ENCODE data around the gene FAM229B. TPM values are rescaled to one million over a fixed set of nuclear protein-coding genes. Genes with fewer than 3 reads are reported as not detected.
A peak's percentile ranks its signal among the peaks of the same experiment; 100 is the strongest.

FAM229B gene
- total RNA-seq, 2 experiments from 2014 or later = 7.9 to 8.7 TPM

DNA sequence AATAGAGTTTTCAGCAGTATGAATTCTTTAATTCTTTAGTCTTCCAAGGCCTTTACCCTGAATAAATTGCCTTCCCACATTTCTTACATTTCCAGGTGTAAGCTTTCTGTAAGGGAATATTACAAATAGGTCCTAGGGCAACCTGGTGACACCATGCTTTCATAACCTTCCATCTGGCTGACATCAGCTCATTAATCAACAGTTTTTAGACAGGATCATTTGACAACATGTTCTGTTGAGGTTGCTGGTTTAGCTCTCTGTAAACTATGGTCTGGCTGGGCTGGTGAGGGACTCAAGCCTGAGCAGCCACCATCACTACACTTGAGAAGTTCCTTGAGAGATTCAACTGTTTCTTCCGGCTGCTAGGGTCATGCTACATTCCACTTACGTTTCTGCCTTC lies 19.2 kb downstream of the FAM229B start:
- Mint-ChIP-seq H3K9me3 (peaks cover 5% of the 10 kb centered on the region), H3K4me3 (no peak overlapping the region), H3K4me1 (no peaks in the 10 kb centered on the region), H3K27me3 (no peaks in the 10 kb centered on the region), H3K36me3 (peaks cover 5% of the 10 kb centered on the region), H3K27ac (no peak overlapping the region)
- no peak for DNase-seq

DNA sequence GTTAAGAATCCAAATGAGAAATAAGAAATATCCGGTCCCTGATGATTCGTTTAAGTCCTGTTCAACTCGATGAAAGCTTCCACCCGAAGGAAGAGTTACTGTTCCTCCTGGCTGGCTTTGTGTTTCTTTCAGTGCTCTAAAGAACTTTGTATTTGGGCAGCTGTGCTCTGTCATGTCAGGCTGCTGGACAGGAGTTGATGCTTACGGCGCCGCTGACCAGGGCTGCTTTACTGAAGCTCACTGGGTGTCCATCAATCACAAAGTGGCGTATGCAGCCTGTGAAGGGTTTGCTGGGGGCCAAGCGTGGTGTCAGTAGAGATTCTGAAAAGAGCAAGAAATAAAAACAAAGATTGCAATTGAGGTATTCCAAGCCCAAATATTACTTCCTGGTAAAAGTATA lies 21.9 kb downstream of the FAM229B start:
- no peaks in the 10 kb centered on the region for H3K27me3 Mint-ChIP-seq
- H3K4me3 Mint-ChIP-seq = no peak overlapping the region
- H3K27ac Mint-ChIP-seq = no peak overlapping the region
- no peaks in the 10 kb centered on the region for H3K4me1 Mint-ChIP-seq
- H3K36me3 Mint-ChIP-seq = no peaks in the 10 kb centered on the region
- peaks cover 5% of the 10 kb centered on the region for H3K9me3 Mint-ChIP-seq
- no peak for DNase-seq

- H3K27ac Mint-ChIP-seq = no peak overlapping the region
- H3K4me1 Mint-ChIP-seq = peaks cover 15% of the 10 kb centered on the region
- H3K36me3 Mint-ChIP-seq = no peaks in the 10 kb centered on the region
- H3K4me3 Mint-ChIP-seq = no peak overlapping the region
- DNase-seq = no peak
- H3K27me3 Mint-ChIP-seq = peaks cover 4% of the 10 kb centered on the region
- no peaks in the 10 kb centered on the region for H3K9me3 Mint-ChIP-seq
These were observed 26.0 kb downstream of the FAM229B start for GRCh38 chr6:112113431-112113830.

DNA sequence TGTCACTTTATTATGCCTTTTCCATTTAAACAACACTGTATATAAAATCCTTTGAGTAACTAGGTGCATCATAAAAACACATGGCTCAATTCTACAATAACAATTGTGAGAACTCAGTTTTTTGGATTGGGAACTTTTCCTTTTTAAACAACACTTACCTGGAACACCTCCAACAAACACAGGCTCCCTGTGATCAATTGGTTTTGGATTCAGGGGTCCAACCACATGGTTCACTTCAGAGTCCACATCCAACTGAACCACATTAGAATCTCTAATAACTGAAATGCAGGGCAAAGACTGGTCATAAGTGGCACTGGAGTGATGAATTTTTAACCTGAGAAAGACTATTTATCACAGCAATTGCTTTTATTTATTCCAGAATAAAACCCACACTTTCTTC lies 26.5 kb downstream of the FAM229B start:
- Mint-ChIP-seq H3K4me1 (peaks cover 15% of the 10 kb centered on the region), H3K4me3 (no peak overlapping the region), H3K27me3 (peaks cover 4% of the 10 kb centered on the region), H3K9me3 (no peaks in the 10 kb centered on the region), H3K36me3 (no peaks in the 10 kb centered on the region), H3K27ac (no peak overlapping the region)
- DNase-seq = no peak

GRCh38 chr6:112114577-112115223 lies 27.3 kb downstream of the FAM229B start:
- Mint-ChIP-seq H3K4me3 (no peak overlapping the region), H3K4me1 (peaks cover 15% of the 10 kb centered on the region), H3K36me3 (no peaks in the 10 kb centered on the region), H3K27me3 (peaks cover 4% of the 10 kb centered on the region), H3K27ac (no peak overlapping the region), H3K9me3 (no peaks in the 10 kb centered on the region)
- no peak for DNase-seq

- Mint-ChIP-seq H3K27ac (no peak overlapping the region), H3K36me3 (no peaks in the 10 kb centered on the region), H3K9me3 (no peaks in the 10 kb centered on the region), H3K4me3 (no peak overlapping the region), H3K4me1 (peaks cover 15% of the 10 kb centered on the region), H3K27me3 (peaks cover 4% of the 10 kb centered on the region)
- DNase-seq = no peak
These were observed 28.8 kb downstream of the FAM229B start for GRCh38 chr6:112116221-112116620.

DNA sequence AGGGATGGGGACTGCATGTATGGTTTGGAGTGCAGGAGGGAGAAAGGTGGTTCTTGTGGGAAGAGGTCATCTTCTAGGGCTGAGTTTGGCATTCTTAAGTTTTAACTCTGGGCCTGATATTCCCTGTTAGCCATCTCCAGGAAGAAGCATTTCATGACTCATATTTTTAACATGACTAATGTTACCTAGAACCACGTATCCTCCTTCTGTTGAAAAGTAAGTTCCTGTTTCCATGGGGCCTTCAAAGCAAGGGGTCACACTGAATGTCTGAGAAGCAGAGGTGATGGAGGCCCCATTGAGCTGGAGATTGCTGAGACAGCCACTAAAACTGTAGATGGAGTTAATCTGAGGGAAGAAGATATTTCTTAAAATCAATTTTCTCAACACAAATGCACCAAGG lies 30.2 kb downstream of the FAM229B start:
- peak; percentile 12 for DNase-seq
- H3K27me3 Mint-ChIP-seq = peaks cover 4% of the 10 kb centered on the region
- H3K4me3 Mint-ChIP-seq = peak overlapping the region; percentile 48
- H3K36me3 Mint-ChIP-seq = no peaks in the 10 kb centered on the region
- peak overlapping the region; percentile 57 for H3K27ac Mint-ChIP-seq
- no peaks in the 10 kb centered on the region for H3K9me3 Mint-ChIP-seq
- H3K4me1 Mint-ChIP-seq = peaks cover 15% of the 10 kb centered on the region

GRCh38 chr6:112118034-112118433 lies 30.6 kb downstream of the FAM229B start:
- Mint-ChIP-seq H3K27ac (no peak overlapping the region), H3K9me3 (no peaks in the 10 kb centered on the region), H3K27me3 (peaks cover 4% of the 10 kb centered on the region), H3K36me3 (no peaks in the 10 kb centered on the region), H3K4me1 (peaks cover 15% of the 10 kb centered on the region), H3K4me3 (no peak overlapping the region)
- DNase-seq = no peak

DNA sequence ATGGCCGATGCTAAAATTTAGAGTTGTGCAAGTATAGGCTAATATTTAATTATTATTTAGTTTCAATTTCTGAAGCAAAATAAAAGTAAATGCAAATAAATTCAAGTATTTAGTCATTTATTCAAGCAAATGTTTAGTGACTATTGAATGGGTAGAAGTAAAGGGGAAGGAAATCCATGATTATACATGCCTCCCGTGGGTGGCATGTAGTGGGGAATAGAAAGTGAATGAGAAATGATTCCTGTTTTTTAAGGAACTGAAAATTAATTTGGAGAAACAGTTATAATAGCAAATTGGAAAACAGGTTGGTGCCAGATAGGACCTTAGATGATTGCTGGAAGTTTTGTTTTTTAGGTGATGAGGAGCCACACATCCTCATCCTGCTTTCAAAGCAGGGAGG lies 35.4 kb downstream of the FAM229B start:
- Mint-ChIP-seq H3K36me3 (no peaks in the 10 kb centered on the region), H3K27me3 (peaks cover 4% of the 10 kb centered on the region), H3K27ac (no peak overlapping the region), H3K4me3 (no peak overlapping the region), H3K4me1 (peaks cover 5% of the 10 kb centered on the region), H3K9me3 (no peaks in the 10 kb centered on the region)
- no peak for DNase-seq

- Mint-ChIP-seq H3K27me3 (peaks cover 4% of the 10 kb centered on the region), H3K4me3 (no peak overlapping the region), H3K36me3 (no peaks in the 10 kb centered on the region), H3K27ac (no peak overlapping the region), H3K9me3 (no peaks in the 10 kb centered on the region), H3K4me1 (no peaks in the 10 kb centered on the region)
- no peak for DNase-seq
These were observed 36.6 kb downstream of the FAM229B start for GRCh38 chr6:112123982-112124381.

GRCh38 chr6:112128208-112128607 lies 40.8 kb downstream of the FAM229B start:
- H3K9me3 Mint-ChIP-seq = no peaks in the 10 kb centered on the region
- no peak overlapping the region for H3K27ac Mint-ChIP-seq
- no peaks in the 10 kb centered on the region for H3K36me3 Mint-ChIP-seq
- H3K27me3 Mint-ChIP-seq = peaks cover 12% of the 10 kb centered on the region
- DNase-seq = no peak
- H3K4me3 Mint-ChIP-seq = no peak overlapping the region
- H3K4me1 Mint-ChIP-seq = no peaks in the 10 kb centered on the region

GRCh38 chr6:112130878-112131277 lies 43.5 kb downstream of the FAM229B start:
- no peak overlapping the region for H3K4me3 Mint-ChIP-seq
- H3K27ac Mint-ChIP-seq = no peak overlapping the region
- H3K9me3 Mint-ChIP-seq = no peaks in the 10 kb centered on the region
- no peaks in the 10 kb centered on the region for H3K4me1 Mint-ChIP-seq
- DNase-seq = no peak
- no peaks in the 10 kb centered on the region for H3K36me3 Mint-ChIP-seq
- H3K27me3 Mint-ChIP-seq = peaks cover 14% of the 10 kb centered on the region

DNA sequence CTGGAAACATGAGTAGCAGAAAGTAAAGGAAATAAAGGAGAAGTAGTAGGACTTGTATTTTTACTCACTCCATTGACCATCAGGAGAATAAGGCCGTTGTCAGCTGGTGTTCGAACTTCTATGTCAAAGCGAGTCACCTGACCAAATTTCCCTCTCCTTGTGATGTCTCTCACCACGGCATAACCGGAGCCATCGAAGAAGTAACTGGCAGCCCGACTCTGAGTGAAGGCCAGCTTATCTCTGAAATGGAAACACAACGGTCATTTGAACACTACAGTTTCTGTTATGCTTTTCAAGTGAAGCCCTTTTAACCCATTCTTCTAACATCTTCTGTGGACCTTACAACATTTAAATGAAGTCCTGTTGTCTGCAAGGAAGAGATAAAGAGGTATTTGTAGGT lies 51.7 kb downstream of the FAM229B start:
- peaks cover 2% of the 10 kb centered on the region for H3K4me1 Mint-ChIP-seq
- H3K36me3 Mint-ChIP-seq = no peaks in the 10 kb centered on the region
- DNase-seq = no peak
- H3K4me3 Mint-ChIP-seq = no peak overlapping the region
- H3K27ac Mint-ChIP-seq = no peak overlapping the region
- H3K9me3 Mint-ChIP-seq = no peaks in the 10 kb centered on the region
- peaks cover 10% of the 10 kb centered on the region for H3K27me3 Mint-ChIP-seq

DNA sequence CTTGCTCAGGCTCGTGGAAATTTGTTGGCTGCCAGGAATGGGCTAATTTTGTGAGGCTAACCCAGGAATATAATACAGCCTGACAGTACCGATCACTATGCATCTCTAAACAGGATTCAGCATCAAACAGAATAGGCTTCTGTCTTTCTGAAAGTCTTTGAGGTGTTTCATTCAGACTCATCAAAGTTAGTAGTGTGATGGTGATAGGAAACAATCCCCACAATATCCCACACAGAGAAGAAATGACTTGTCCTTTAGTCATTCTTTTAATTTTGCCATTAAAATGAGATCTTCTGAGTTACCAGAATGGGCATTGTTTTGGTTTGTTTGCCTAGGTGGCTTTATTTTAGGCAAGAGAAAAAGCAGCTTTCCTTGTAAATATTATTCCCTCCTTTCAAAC lies 54.3 kb downstream of the FAM229B start:
- Mint-ChIP-seq H3K27ac (no peak overlapping the region), H3K9me3 (no peaks in the 10 kb centered on the region), H3K4me1 (peaks cover 2% of the 10 kb centered on the region), H3K27me3 (peaks cover 5% of the 10 kb centered on the region), H3K36me3 (no peaks in the 10 kb centered on the region), H3K4me3 (no peak overlapping the region)
- no peak for DNase-seq

GRCh38 chr6:112144145-112144926 lies 56.9 kb downstream of the FAM229B start:
- Mint-ChIP-seq H3K4me1 (peaks cover 2% of the 10 kb centered on the region), H3K27ac (no peak overlapping the region), H3K4me3 (no peak overlapping the region), H3K36me3 (no peaks in the 10 kb centered on the region), H3K9me3 (no peaks in the 10 kb centered on the region), H3K27me3 (peaks cover 5% of the 10 kb centered on the region)
- no peak for DNase-seq

DNA sequence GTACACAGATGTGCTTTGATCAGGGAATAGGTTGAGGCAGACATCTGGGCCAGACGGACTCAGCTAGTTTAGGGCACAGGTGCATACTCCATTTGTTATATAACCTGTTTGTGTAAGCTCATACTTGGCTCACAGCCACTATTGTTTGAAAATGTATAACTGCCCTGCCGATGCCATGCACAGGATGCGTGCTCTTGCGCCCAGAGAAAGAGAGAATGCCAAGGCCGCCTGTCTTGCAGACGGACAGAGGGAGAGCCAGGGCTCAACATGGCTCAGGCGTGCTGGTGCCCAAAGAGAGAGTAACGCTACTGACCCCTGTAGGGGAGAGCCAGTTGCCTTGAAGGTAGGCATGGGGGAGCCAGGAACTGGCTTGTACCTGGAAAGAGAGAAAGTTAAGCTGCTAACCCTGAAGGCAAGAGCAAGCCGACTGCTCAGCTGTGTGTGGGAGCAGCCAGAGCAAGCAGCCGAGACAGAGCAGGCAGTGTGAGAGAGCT lies 57.7 kb downstream of the FAM229B start:
- Mint-ChIP-seq H3K4me1 (peaks cover 2% of the 10 kb centered on the region), H3K9me3 (no peaks in the 10 kb centered on the region), H3K4me3 (no peak overlapping the region), H3K27ac (no peak overlapping the region), H3K27me3 (peaks cover 3% of the 10 kb centered on the region), H3K36me3 (no peaks in the 10 kb centered on the region)
- DNase-seq = no peak

All from activated naive CD8-positive, alpha-beta T cell treated with anti-CD3 and anti-CD28 coated beads for 36 hours (primary cell).